SK-N-SH treated with all-trans-retinoic acid at 6 μM for 48 hours (cell line): ENCODE results near the gene ZNF444.
"Not testable (repeated sequence)": the region's sequence is repeated elsewhere in the genome, so short reads cannot be mapped to it uniquely, and the experiment has no call there.

Experiments used
- ARNTL ChIP-seq: fragments of 450-650 bp; formaldehyde crosslinking; IDR thresholded peaks from 2 replicates; pipeline ENCODE4 v1.5.0; 2020; ENCODE audit warnings: low read depth, mild to moderate bottlenecking, moderate library complexity, borderline replicate concordance
- BACH2 ChIP-seq: fragments of 250-450 bp; sonication (Bioruptor Pico); IDR thresholded peaks from 2 replicates; pipeline ENCODE4 v1.9.0; 2021; ENCODE audit warnings: mild to moderate bottlenecking, borderline replicate concordance
- ZFP30 ChIP-seq: fragments of 450-650 bp; formaldehyde crosslinking; IDR thresholded peaks from 2 replicates; pipeline ENCODE4 v1.5.0; 2022; ENCODE audit warnings: mild to moderate bottlenecking, moderate library complexity
- TF ChIP-seq, protein P1 (sequence below): fragments of 250-450 bp; sonication (Bioruptor Pico); IDR thresholded peaks from 2 replicates; pipeline ENCODE4 v1.5.1; 2020; ENCODE audit warnings: low read depth, mild to moderate bottlenecking, moderate library complexity
- TF ChIP-seq, protein P2 (sequence below): fragments of 250-450 bp; sonication (Bioruptor Pico); IDR thresholded peaks from 2 replicates; pipeline ENCODE4 v1.5.0; 2020; ENCODE audit warnings: mild to moderate bottlenecking, moderate library complexity

DNA sequence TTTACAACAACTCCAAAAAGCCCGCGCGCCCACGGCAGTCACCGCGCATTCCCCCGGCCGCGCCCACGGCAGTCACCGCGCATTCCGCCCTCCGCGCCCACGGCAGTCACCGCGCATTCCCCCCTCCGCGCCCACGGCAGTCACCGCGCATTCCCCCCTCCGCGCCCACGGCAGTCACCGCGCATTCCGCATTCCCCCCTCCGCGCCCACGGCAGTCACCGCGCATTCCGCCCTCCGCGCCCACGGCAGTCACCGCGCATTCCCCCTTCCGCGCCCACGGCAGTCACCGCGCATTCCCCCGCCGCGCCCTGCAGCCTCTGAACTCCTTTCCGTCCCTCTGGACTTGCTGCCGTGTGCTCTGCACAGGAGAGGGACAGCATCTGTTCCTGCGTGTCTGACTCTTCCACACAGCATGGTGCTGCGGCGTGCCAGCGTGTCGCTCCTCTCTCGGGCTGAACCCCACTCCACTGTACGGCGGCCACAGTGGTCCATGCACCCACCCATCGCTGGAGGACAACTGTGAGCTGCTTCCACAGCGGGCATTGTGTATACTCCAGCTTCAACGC is 35.2 kb upstream of the ZNF444 start:
- TF ChIP-seq, protein P1, sequence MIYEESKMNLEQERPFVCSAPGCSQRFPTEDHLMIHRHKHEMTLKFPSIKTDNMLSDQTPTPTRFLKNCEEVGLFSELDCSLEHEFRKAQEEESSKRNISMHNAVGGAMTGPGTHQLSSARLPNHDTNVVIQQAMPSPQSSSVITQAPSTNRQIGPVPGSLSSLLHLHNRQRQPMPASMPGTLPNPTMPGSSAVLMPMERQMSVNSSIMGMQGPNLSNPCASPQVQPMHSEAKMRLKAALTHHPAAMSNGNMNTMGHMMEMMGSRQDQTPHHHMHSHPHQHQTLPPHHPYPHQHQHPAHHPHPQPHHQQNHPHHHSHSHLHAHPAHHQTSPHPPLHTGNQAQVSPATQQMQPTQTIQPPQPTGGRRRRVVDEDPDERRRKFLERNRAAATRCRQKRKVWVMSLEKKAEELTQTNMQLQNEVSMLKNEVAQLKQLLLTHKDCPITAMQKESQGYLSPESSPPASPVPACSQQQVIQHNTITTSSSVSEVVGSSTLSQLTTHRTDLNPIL (CRISPR knock-in tag), result not testable (repeated sequence)
- not testable (repeated sequence) for TF ChIP-seq ZFP30, BACH2, ARNTL
- TF ChIP-seq, protein P2, sequence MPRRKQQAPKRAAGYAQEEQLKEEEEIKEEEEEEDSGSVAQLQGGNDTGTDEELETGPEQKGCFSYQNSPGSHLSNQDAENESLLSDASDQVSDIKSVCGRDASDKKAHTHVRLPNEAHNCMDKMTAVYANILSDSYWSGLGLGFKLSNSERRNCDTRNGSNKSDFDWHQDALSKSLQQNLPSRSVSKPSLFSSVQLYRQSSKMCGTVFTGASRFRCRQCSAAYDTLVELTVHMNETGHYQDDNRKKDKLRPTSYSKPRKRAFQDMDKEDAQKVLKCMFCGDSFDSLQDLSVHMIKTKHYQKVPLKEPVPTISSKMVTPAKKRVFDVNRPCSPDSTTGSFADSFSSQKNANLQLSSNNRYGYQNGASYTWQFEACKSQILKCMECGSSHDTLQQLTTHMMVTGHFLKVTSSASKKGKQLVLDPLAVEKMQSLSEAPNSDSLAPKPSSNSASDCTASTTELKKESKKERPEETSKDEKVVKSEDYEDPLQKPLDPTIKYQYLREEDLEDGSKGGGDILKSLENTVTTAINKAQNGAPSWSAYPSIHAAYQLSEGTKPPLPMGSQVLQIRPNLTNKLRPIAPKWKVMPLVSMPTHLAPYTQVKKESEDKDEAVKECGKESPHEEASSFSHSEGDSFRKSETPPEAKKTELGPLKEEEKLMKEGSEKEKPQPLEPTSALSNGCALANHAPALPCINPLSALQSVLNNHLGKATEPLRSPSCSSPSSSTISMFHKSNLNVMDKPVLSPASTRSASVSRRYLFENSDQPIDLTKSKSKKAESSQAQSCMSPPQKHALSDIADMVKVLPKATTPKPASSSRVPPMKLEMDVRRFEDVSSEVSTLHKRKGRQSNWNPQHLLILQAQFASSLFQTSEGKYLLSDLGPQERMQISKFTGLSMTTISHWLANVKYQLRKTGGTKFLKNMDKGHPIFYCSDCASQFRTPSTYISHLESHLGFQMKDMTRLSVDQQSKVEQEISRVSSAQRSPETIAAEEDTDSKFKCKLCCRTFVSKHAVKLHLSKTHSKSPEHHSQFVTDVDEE (CRISPR knock-in tag), result not testable (repeated sequence)
